Erythroblast (primary cell): ENCODE data around the gene PPHLN1.

ENCODE experiments used
- GATA1 ChIP-seq: IDR thresholded peaks from 2 replicates; pipeline ENCODE4 v1.6.1; 2011; ENCODE audit warnings: low read depth, mild to moderate bottlenecking, control low read depth, low read length, moderate library complexity
- POLR2A ChIP-seq: IDR thresholded peaks from 2 replicates; pipeline ENCODE4 v1.6.1; 2011; ENCODE audit warnings: mild to moderate bottlenecking, low read length

DNA sequence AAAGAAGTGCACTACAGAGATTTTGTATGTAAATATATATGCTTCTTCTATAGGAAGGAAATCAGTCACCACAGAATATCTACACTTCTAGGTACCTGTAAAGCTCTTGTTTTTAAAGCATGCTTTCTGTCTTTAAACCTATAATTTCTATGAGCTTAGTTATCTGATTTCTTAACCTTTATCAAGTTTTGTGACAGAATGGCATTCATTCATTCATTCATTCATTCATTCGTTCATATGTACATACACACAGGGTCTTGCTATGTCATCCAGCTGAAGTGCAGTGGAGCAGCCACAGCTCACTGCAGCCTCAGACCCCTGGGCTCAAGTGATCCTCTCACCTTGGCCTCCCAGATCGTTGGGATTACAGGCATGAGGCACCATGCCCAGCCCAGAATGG is 16.1 kb downstream of the PPHLN1 start:
- TF ChIP-seq POLR2A (no peak), GATA1 (no peak)
